Osteoblast (primary cell): Measurements from ENCODE around the gene DBH. TPM values are rescaled to one million over a fixed set of nuclear protein-coding genes. Genes with fewer than 3 reads are reported as not detected.

Experiments
- DNase-seq: peaks from one replicate; pipeline ENCODE4 v3.0.0; 2011; ENCODE audit warnings: low spot score, mixed read lengths; ENCODE audit not compliant: insufficient read length; ENCODE audit errors: missing footprints
- H2AFZ ChIP-seq: 2 replicates; pipeline ENCODE4 v1.6.0; 2011; ENCODE audit warnings: mild to moderate bottlenecking, low read length
- H3K27ac ChIP-seq: 2 replicates; pipeline ENCODE4 v1.5.1; 2011; ENCODE audit warnings: mild to moderate bottlenecking, low read depth, low read length, moderate library complexity
- H3K27me3 ChIP-seq: 2 replicates; pipeline ENCODE4 v1.6.0; 2012; ENCODE audit warnings: mild to moderate bottlenecking, control low read depth, inconsistent platforms, low read length, moderate library complexity; ENCODE audit not compliant: insufficient read depth
- H3K36me3 ChIP-seq: 2 replicates; pipeline ENCODE4 v1.5.1; 2011; ENCODE audit warnings: mild to moderate bottlenecking, low read length, control low read depth, moderate library complexity; ENCODE audit not compliant: insufficient read depth
- H3K4me1 ChIP-seq: 2 replicates; pipeline ENCODE4 v1.5.1; 2011; ENCODE audit warnings: mild to moderate bottlenecking, low read length, control low read depth, moderate library complexity; ENCODE audit not compliant: insufficient read depth
- H3K4me2 ChIP-seq: 2 replicates; pipeline ENCODE4 v1.6.0; 2011; ENCODE audit warnings: mild to moderate bottlenecking, low read length; ENCODE audit not compliant: insufficient read depth
- H3K4me3 ChIP-seq: fragments of 200-600 bp; sonication (generic); 3 replicates; pipeline ENCODE4 v1.5.1; 2012; ENCODE audit warnings: mild to moderate bottlenecking, low read length, inconsistent platforms; ENCODE audit not compliant: insufficient read depth
- H3K79me2 ChIP-seq: 2 replicates; pipeline ENCODE4 v1.6.0; 2012; ENCODE audit warnings: mild to moderate bottlenecking, low read length, control low read depth, inconsistent platforms; ENCODE audit not compliant: insufficient read depth
- H3K9me3 ChIP-seq: 2 replicates; pipeline ENCODE4 v1.5.1; 2011; ENCODE audit warnings: low read depth, low read length, control low read depth
- H4K20me1 ChIP-seq: 2 replicates; pipeline ENCODE4 v1.6.0; 2012; ENCODE audit warnings: mild to moderate bottlenecking, low read length, control low read depth; ENCODE audit not compliant: insufficient read depth
- CTCF ChIP-seq: IDR thresholded peaks from 2 replicates; pipeline ENCODE4 v1.5.1; 2011; ENCODE audit warnings: mild to moderate bottlenecking, low read depth, low read length, moderate library complexity; ENCODE audit errors: extremely low read depth
- total RNA-seq: library from RNA; depleted of rRNA; stranded (reverse); fragments of >200 nt; gene quantifications from 2 replicates; pipeline ENCODE4 v1.2.3, GENCODE V29; 2012

The DBH gene
- total RNA-seq, 1 donor, result not detected

DNA sequence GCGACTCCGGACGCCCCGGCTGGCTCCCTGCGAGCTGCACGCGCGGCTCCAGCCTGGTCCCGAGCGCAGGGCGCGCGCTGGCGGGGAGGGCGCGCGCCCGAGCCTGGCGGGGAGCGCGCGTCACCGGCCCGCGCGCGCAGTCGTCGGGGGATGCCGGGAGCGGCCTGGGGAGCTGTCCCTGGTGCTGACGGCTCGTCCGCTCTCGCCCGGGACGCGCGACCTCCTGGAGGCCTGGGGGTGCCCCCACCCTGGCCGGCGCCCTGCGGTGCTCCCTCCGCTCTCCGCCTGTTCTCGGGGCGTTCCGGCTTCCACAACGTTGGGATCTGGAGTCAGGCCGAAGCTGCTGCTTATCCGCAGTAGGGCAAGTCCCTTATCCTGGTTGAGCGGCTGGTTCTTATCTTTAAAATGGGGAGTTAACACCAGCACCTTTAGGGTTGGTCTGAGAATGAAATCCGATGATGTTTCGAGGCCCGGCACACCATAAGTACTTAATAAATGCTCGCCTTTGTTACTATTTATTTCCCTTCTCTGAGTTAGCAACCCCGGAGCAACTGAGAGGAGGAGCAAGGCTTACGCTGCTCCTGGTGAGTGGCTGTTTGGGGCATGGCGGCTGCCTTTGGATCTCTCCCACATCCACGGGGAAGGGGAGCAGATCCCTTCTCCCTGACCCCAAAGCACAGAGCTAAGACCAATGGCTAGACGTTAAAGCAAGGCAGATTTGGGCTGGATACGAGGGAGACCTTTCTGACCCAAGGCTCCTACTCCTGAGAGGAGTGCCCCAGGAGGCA lies 26.7 kb upstream of the DBH start, which contains the start of gene FAM163B:
Gene FAM163B, minus strand, starts transcription at position 79 of the 788 bp plus-strand sequence. CDS start 29,166 bp downstream, outside the sequence.
- no peak for TF ChIP-seq CTCF
- no peak within 1 kb of the TSS for H3K4me3 ChIP-seq

GRCh38 chr9:133610845-133611244 lies 25.3 kb upstream of the DBH start:
- no peaks in the 10 kb centered on the region for H3K4me1 ChIP-seq
- no peaks in the 10 kb centered on the region for H3K9me3 ChIP-seq
- H3K4me2 ChIP-seq, result no peak overlapping the region
- H3K27ac ChIP-seq, result no peak overlapping the region
- H3K79me2 ChIP-seq, result no peaks in the 10 kb centered on the region
- no peak for TF ChIP-seq CTCF
- H3K4me3 ChIP-seq, result no peak overlapping the region
- H2AFZ ChIP-seq, result no peak overlapping the region
- H4K20me1 ChIP-seq, result peaks cover 2% of the 10 kb centered on the region
- no peaks in the 10 kb centered on the region for H3K36me3 ChIP-seq
- H3K27me3 ChIP-seq, result peaks cover 54% of the 10 kb centered on the region
- peak; percentile 19 for DNase-seq

More for the DNA sequence above, 26.7 kb upstream of the DBH start, which contains the start of gene FAM163B:
- no peaks in the 10 kb centered on the region for H3K79me2 ChIP-seq
- H3K4me1 ChIP-seq, result no peaks in the 10 kb centered on the region
- H3K36me3 ChIP-seq, result no peaks in the 10 kb centered on the region
- H2AFZ ChIP-seq, result no peak within 1 kb of the TSS
- no peak within 1 kb of the TSS for H3K4me2 ChIP-seq
- peak; percentile 98 for DNase-seq
- H3K27ac ChIP-seq, result no peak within 1 kb of the TSS
- H4K20me1 ChIP-seq, result peaks cover 2% of the 10 kb centered on the region
- peaks cover 41% of the 10 kb centered on the region for H3K27me3 ChIP-seq
- no peaks in the 10 kb centered on the region for H3K9me3 ChIP-seq

DNA sequence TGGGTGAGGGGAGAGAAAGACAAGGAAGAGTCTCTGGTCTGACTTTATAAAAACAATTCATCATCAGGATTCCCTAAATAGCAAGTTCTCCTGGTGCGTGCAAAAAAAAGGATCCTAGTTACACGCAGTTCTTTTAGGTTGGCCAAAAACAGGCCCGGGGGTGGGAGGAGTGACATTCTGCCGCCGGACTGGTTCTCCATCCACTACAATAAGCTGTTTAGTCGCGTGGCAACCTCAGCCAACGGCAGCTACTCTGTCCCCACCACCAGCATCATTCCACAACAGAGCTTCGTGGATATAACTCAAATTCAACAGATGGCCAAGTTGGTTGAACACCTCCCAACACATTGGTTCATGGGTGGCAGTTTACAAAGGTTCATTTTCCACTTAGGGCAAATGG lies 24.1 kb upstream of the DBH start:
- Histone ChIP-seq H3K4me2 (no peak overlapping the region), H3K9me3 (no peaks in the 10 kb centered on the region), H4K20me1 (peaks cover 2% of the 10 kb centered on the region), H2AFZ (no peak overlapping the region), H3K4me1 (no peaks in the 10 kb centered on the region), H3K27me3 (peaks cover 53% of the 10 kb centered on the region), H3K79me2 (no peaks in the 10 kb centered on the region), H3K36me3 (no peaks in the 10 kb centered on the region), H3K27ac (no peak overlapping the region), H3K4me3 (no peak overlapping the region)
- peak; percentile 48 for DNase-seq
- no peak for TF ChIP-seq CTCF

- no peak for TF ChIP-seq CTCF
- no peak overlapping the region for H3K4me2 ChIP-seq
- peaks cover 2% of the 10 kb centered on the region for H4K20me1 ChIP-seq
- H3K36me3 ChIP-seq, result no peaks in the 10 kb centered on the region
- no peaks in the 10 kb centered on the region for H3K4me1 ChIP-seq
- peaks cover 49% of the 10 kb centered on the region for H3K27me3 ChIP-seq
- H3K4me3 ChIP-seq, result no peak overlapping the region
- H3K9me3 ChIP-seq, result no peaks in the 10 kb centered on the region
- peak; percentile 14 for DNase-seq
- H3K79me2 ChIP-seq, result no peaks in the 10 kb centered on the region
- H2AFZ ChIP-seq, result no peak overlapping the region
- no peak overlapping the region for H3K27ac ChIP-seq
Measured at GRCh38 chr9:133612816-133613215, 23.3 kb upstream of the DBH start.
